ENCODE measurements around the gene RBFOX1.

- TF ChIP-seq CTCF (conservative IDR thresholded peaks at IDR 0.05; ENCODE audit: low read length) (no peak), EZH2phosphoT487 (IDR thresholded peaks at IDR 0.05; ENCODE audit: borderline replicate concordance) (no peak)
Observed at GRCh38 chr16:7449306-7449705, 116.7 kb downstream of the RBFOX1 start.
